Measurements from ENCODE around the gene OTUD4.
A peak's percentile ranks its signal among the peaks of the same experiment; 100 is the strongest.

OTUD4 gene

GRCh38 chr4:145130130-145130529 is 50.3 kb downstream of the OTUD4 start:
- no peak for DNase-seq (ENCODE audit: extremely low read depth in 1 of 2, low read depth in 1 of 2)

DNA sequence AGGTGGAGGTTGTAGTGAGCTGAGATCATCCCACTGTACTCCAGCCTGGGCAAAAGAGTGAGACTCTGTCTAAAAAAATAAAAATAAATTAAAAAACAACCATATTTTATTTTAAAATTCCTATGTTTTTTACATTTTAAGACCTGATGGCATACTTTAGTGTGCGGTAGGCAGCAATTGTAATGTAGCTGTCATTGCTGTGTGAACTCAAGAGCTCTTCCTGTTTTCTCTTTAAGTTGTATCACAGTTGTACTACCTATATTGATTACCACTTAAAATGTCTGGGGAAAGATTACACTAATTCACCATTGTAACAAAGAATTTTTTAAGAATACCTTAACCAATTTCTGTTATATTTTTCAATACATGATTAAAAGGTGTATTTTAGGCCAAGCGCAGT is 55.0 kb downstream of the OTUD4 start:
- DNase-seq (ENCODE audit: extremely low read depth in 1 of 2, low read depth in 1 of 2): no peak

- no peak for DNase-seq (ENCODE audit: extremely low read depth in 1 of 2, low read depth in 1 of 2)
These were observed 72.3 kb downstream of the OTUD4 start for GRCh38 chr4:145108128-145108527.

DNA sequence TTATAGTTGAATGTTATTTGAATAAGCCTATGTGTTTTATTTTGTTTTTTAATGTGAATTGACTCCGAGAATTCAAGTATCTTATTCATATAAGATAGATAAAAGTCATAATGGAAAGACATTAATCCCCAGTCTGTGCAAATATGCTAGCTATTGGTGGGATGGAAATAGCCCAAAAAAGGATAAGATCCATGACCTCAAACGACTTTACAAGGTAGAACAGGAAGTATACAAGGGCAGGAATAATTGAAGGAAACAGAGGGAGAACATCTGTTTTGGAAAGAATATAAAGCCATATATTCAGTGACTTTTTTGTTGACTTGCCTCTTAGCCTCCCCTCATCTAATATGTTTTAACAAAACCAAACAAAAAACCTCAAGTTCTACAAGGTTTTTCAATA is 73.3 kb downstream of the OTUD4 start:
- DNase-seq (ENCODE audit: extremely low read depth in 1 of 2, low read depth in 1 of 2): no peak

GRCh38 chr4:145103496-145103895 is 76.9 kb downstream of the OTUD4 start:
- DNase-seq (ENCODE audit: extremely low read depth in 1 of 2, low read depth in 1 of 2): no peak

GRCh38 chr4:145102619-145103018 is 77.8 kb downstream of the OTUD4 start:
- no peak for DNase-seq (ENCODE audit: extremely low read depth in 1 of 2, low read depth in 1 of 2)

DNA sequence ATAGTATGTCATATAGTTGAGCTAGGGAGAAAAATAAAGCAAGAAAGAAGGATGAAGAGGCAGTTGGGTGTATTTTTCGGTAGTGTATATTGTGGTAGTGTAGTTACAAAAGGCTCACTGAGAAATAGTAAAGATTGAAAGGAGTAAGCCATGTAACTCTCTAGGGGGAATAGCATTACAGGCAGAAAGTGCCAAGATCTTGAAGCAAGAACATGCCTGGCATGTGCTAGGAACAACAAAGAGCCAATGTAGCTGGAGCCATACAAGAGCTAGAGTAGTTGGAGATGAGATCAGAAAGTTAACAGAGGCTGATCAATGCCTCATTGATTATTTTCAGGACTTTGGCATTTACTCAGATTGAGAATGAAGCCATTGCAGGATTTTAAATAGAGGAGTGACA is 79.3 kb downstream of the OTUD4 start:
- no peak for DNase-seq (ENCODE audit: extremely low read depth in 1 of 2, low read depth in 1 of 2)

DNA sequence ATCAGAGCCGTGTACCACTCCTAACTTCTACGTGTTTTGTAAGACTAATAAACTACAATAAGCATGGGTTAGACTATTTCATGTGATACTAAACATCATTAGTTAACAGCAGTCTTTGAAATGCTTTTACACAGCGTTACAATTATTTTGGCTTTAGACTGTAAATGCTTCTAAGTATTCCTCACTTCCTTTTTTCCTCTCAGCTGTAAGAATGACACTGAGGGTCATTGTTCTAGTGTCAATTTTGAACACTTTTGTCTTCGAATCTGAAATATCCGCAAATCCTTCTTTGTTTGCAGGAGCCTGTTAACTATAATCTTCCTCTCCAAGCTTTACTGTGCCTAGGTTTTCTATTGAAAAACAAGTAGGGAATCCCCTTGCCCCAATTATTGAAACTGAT is 80.7 kb downstream of the OTUD4 start:
- no peak for DNase-seq (ENCODE audit: extremely low read depth in 1 of 2, low read depth in 1 of 2)

- DNase-seq (ENCODE audit: extremely low read depth in 1 of 2, low read depth in 1 of 2): peak in 1 of 2 donors; percentile 1
These were observed 81.7 kb downstream of the OTUD4 start for GRCh38 chr4:145098675-145099037.

DNA sequence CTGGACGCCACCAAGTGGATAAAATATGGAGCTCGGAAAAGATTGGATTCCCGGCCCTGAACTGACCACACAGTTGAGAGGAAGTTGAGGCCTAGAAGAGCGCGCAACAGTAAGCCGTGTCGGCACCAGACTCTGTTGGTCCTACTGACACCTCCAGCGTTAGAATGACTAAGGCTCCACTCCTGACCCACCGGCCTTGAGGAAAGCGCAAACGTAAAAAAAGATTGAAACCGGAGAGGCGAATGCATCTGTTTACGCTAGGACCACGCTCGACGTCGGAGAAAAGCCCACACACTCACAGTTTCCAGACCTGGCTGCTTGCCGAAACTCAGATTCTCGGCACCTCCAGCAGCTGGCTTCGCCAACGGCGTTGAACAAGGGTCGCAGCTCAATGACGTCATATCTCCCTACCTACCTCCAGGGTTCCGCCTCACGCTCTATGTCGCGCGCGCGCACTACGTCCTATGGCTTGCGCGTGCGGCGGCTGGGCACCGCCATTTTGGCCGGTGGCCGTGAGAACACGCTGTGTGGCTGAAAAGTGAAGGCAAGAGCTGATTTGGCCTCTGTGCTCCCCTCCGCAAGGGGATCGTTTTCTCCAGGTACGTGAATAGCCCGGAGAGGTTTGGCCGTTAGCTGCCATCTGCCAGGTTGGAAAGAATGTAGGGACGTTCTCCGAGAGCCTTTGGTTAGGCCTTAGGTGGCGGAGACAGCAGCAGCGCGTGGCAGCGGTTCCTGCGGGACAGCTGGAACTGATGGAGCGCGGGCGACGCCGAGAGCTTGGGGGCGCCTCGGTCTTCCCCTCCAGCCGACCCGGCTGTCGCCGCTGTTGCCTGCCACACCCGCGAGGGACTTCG is 82.3 kb downstream of the OTUD4 start, which contains the start of the genes ABCE1 and ANAPC10:
TSS of gene ABCE1 (plus strand) at position 491 of the 854 bp plus-strand sequence. CDS start 6,102 bp downstream, outside the sequence.
TSS of gene ANAPC10 (minus strand) at position 376 of the 854 bp plus-strand sequence. CDS start 2,097 bp downstream, outside the sequence.
- peak; percentile 92 to 94 for DNase-seq (ENCODE audit: extremely low read depth in 1 of 2, low read depth in 1 of 2)

DNA sequence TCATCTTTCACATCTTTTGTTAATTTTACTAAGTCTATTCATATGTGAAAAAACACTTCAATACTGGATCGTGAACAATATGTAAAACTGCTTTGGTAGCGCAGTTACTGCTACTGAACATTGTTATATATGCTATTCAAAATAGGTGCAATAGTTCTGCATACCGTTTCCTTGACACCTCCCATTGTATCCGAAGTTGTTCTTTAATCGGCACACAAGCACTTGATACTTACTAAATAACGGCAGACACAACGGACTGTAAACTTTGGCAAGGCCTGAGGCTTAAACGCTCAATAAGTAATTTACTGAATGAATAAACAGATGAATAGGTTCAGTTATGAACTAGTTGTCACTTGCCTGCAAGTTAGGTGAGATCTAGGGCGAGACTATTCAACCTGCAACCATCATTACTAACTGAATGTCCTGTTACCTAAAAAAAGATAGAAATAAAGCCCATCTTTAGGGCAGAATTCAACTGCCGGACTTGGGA is 83.0 kb downstream of the OTUD4 start:
- DNase-seq (ENCODE audit: extremely low read depth in 1 of 2, low read depth in 1 of 2): no peak

DNA sequence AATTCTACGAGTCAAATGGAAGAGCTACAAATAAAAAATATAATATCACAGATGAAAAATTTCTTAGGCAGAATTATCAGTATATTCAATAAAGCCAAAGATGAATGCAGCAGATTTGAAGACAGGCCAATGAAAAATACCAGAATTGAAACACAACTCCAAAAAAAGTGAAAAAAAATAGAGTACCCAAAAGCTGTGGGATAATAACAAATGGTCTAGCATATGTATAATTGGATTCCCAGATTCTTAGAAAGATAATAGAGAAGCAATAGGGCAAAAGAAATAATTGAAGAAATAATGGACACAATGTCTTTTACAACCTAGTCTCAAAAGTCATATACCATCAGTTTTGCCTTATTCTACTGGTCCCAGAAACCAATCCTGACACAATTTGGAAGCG is 86.8 kb downstream of the OTUD4 start:
- DNase-seq (ENCODE audit: extremely low read depth in 1 of 2, low read depth in 1 of 2): no peak

GRCh38 chr4:145090380-145090779 is 90.0 kb downstream of the OTUD4 start:
- no peak for DNase-seq (ENCODE audit: extremely low read depth in 1 of 2, low read depth in 1 of 2)

- DNase-seq (ENCODE audit: extremely low read depth in 1 of 2, low read depth in 1 of 2): no peak
These were observed 96.3 kb downstream of the OTUD4 start for GRCh38 chr4:145083891-145084605.

Measured in activated CD8-positive, alpha-beta memory T cell treated with anti-CD3 and anti-CD28 coated beads for 1 hour (primary cell).